Thoracic aorta (tissue), 2 donors: ENCODE measurements around the gene MAG. TPM values are rescaled to one million over a fixed set of nuclear protein-coding genes. Genes with fewer than 3 reads are reported as not detected.

ENCODE experiments used
- ATAC-seq: fragments of 150-250 bp; one replicate; pipeline ENCODE4 v1.8.0; 2017; ENCODE audit warnings: low read depth; ENCODE audit not compliant: insufficient number of reproducible peaks, low FRiP score
- DNase-seq: peaks from one replicate; pipeline ENCODE4 v3.0.0-alpha.2; 2020; ENCODE audit warnings: low spot score
- H3K27ac ChIP-seq, 2 donors: fragments of 200-600 bp; sonication (generic); 1 replicate in 1 of 2; 2 replicates in 1 of 2; pipeline ENCODE4 v1.5.1; 2016; ENCODE audit warnings: mild to moderate bottlenecking in 2 of 2, moderate library complexity in 2 of 2
- H3K27me3 ChIP-seq: fragments of 200-600 bp; sonication (generic); replicated peaks from 2 replicates; pipeline ENCODE4 v1.6.0; 2016; ENCODE audit warnings: mild to moderate bottlenecking; ENCODE audit not compliant: insufficient read depth
- H3K36me3 ChIP-seq: fragments of 200-600 bp; sonication (generic); one replicate; pipeline ENCODE4 v1.5.1; 2016
- H3K4me1 ChIP-seq, 2 donors: fragments of 200-600 bp; sonication (generic); 1 replicate in 1 of 2; 2 replicates in 1 of 2; pipeline versions ENCODE4 v1.5.1 to v1.6.0; 2016; ENCODE audit warnings: low read depth in 2 of 2, mild to moderate bottlenecking in 1 of 2; ENCODE audit not compliant: control insufficient read depth in 1 of 2
- H3K4me3 ChIP-seq: fragments of 200-600 bp; sonication (generic); 2 replicates; pipeline ENCODE4 v1.5.1; 2016; ENCODE audit warnings: mild to moderate bottlenecking
- H3K9me3 ChIP-seq: fragments of 200-600 bp; sonication (generic); 2 replicates; pipeline ENCODE4 v1.5.1; 2016
- CTCF ChIP-seq: fragments of 200-600 bp; sonication (generic); IDR thresholded peaks from one replicate; pipeline ENCODE4 v1.5.1; 2019; ENCODE audit warnings: antibody characterized with exemption
- total RNA-seq, 2 donors: library from RNA; depleted of rRNA; stranded (reverse); fragments of >200 nt; gene quantifications; one replicate each; pipeline versions ENCODE4 v1.1.0 to v1.2.3, GENCODE V29; 2016

The MAG gene
- total RNA-seq, 2 donors from 2014 or later = 2.8 TPM; not detected in 1

GRCh38 chr19:35318679-35319448, 26.9 kb downstream of the MAG start:
- Histone ChIP-seq H3K36me3 (no peaks in the 10 kb centered on the region), H3K27me3 (no peaks in the 10 kb centered on the region), H3K4me1 (no peaks in the 10 kb centered on the region), H3K27ac (no peak overlapping the region), H3K9me3 (peaks cover 6% of the 10 kb centered on the region), H3K4me3 (no peak overlapping the region)
- peak; percentile 13 for DNase-seq
- peak; percentile 6 for ATAC-seq
- TF ChIP-seq CTCF = no peak

- no peaks in the 10 kb centered on the region for H3K36me3 ChIP-seq
- no peak for ATAC-seq
- H3K27me3 ChIP-seq = no peaks in the 10 kb centered on the region
- no peak for TF ChIP-seq CTCF
- H3K4me3 ChIP-seq = no peak overlapping the region
- no peaks in the 10 kb centered on the region for H3K4me1 ChIP-seq
- no peak overlapping the region for H3K27ac ChIP-seq
- no peak for DNase-seq
- H3K9me3 ChIP-seq = peaks cover 6% of the 10 kb centered on the region
Observed at GRCh38 chr19:35320065-35320713, 28.2 kb downstream of the MAG start.

- Histone ChIP-seq H3K9me3 (peaks cover 6% of the 10 kb centered on the region), H3K36me3 (no peaks in the 10 kb centered on the region), H3K4me3 (no peak overlapping the region), H3K27ac (no peak overlapping the region), H3K27me3 (no peaks in the 10 kb centered on the region), H3K4me1 (no peaks in the 10 kb centered on the region)
- no peak for DNase-seq
- no peak for TF ChIP-seq CTCF
- no peak for ATAC-seq
Observed at GRCh38 chr19:35321291-35321690, 29.3 kb downstream of the MAG start.

GRCh38 chr19:35322014-35322413, 30.1 kb downstream of the MAG start:
- DNase-seq = no peak
- no peaks in the 10 kb centered on the region for H3K4me1 ChIP-seq
- H3K27me3 ChIP-seq = no peaks in the 10 kb centered on the region
- ATAC-seq = no peak
- H3K27ac ChIP-seq = no peak overlapping the region
- peaks cover 6% of the 10 kb centered on the region for H3K9me3 ChIP-seq
- H3K4me3 ChIP-seq = no peak overlapping the region
- H3K36me3 ChIP-seq = no peaks in the 10 kb centered on the region
- TF ChIP-seq CTCF = no peak

GRCh38 chr19:35327642-35328041, 35.7 kb downstream of the MAG start:
- ATAC-seq (no peak), DNase-seq (no peak)
- Histone ChIP-seq H3K9me3 (no peaks in the 10 kb centered on the region), H3K4me3 (no peak overlapping the region), H3K27me3 (no peaks in the 10 kb centered on the region), H3K4me1 (no peaks in the 10 kb centered on the region), H3K27ac (no peak overlapping the region), H3K36me3 (no peaks in the 10 kb centered on the region)
- TF ChIP-seq CTCF = no peak
